ENCODE data around the gene EXOC6B. TPM values are rescaled to one million over a fixed set of nuclear protein-coding genes. Genes with fewer than 3 reads are reported as not detected.

The EXOC6B gene
- total RNA-seq, 1 donor from 2014 or later, result 33.0 TPM

GRCh38 chr2:72185206-72185605 lies 640.6 kb downstream of the EXOC6B start:
- H3K4me3 ChIP-seq, result no peak overlapping the region
- no peaks in the 10 kb centered on the region for H3K27me3 ChIP-seq (ENCODE audit: low read depth)
- no peaks in the 10 kb centered on the region for H3K4me1 ChIP-seq
- no peak for TF ChIP-seq CTCF (IDR thresholded peaks at IDR 0.05)
- H3K36me3 ChIP-seq, result no peaks in the 10 kb centered on the region
- ATAC-seq (no peak), DNase-seq (no peak)
- no peak overlapping the region for H3K27ac ChIP-seq
- intact Hi-C loops (cut with DNase I), result no loop called here
- no peaks in the 10 kb centered on the region for H3K9me3 ChIP-seq

DNA sequence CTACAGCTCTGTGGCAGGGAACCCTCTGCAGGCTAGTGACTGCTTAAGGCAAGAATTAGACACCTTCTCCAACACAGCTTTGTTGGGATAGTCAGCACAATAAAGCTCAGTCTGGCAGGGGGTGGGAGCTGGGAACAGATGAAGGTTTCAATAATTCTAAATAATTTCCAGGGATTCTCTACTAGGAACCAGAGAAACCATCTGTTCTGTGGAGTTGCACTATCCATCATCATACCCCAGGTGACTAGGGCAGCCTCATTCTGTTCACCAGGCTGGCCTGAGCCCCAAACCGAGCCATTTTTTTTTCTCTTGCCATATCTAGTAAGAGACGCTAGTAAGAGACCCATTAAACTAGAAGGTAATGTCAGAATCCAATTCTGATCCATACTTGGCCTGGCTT lies 642.4 kb downstream of the EXOC6B start:
- no peak for ATAC-seq
- H3K4me3 ChIP-seq, result no peak overlapping the region
- no peak overlapping the region for H3K27ac ChIP-seq
- DNase-seq, result no peak
- H3K36me3 ChIP-seq, result peaks cover 11% of the 10 kb centered on the region
- no peaks in the 10 kb centered on the region for H3K9me3 ChIP-seq
- intact Hi-C loops (cut with DNase I), result no loop called here
- H3K27me3 ChIP-seq (ENCODE audit: low read depth), result no peaks in the 10 kb centered on the region
- no peaks in the 10 kb centered on the region for H3K4me1 ChIP-seq
- TF ChIP-seq CTCF (IDR thresholded peaks at IDR 0.05), result no peak

GRCh38 chr2:72183016-72183415 lies 642.8 kb downstream of the EXOC6B start:
- intact Hi-C loops (cut with DNase I), result no loop called here
- Histone ChIP-seq H3K4me1 (no peaks in the 10 kb centered on the region), H3K9me3 (no peaks in the 10 kb centered on the region), H3K4me3 (no peak overlapping the region), H3K27ac (no peak overlapping the region), H3K27me3 (ENCODE audit: low read depth) (no peaks in the 10 kb centered on the region), H3K36me3 (peaks cover 15% of the 10 kb centered on the region)
- TF ChIP-seq CTCF (IDR thresholded peaks at IDR 0.05), result no peak
- ATAC-seq (no peak), DNase-seq (no peak)

DNA sequence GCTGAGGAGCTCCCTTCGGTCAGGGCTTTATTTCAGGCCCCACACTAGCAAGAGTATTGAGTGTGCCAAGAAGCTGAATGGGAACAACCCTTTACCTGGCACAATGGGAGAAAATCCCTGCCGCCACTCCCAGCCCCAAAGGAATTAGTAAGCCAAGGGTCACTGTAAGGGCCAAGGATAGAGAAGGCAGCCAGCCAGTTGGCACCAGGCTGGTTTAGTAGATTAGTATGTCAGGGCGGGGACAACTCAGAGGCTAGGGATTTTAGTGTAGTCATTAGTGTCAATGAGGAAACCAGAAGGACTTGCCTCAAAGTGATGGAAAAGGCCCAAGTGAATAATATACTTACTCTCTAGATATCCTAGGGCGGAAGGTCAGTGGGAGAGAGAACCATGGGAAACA lies 643.3 kb downstream of the EXOC6B start:
- H3K4me1 ChIP-seq, result no peaks in the 10 kb centered on the region
- intact Hi-C loops (cut with DNase I), result no loop called here
- DNase-seq (no peak), ATAC-seq (no peak)
- no peak overlapping the region for H3K4me3 ChIP-seq
- H3K27ac ChIP-seq, result no peak overlapping the region
- H3K27me3 ChIP-seq (ENCODE audit: low read depth), result no peaks in the 10 kb centered on the region
- TF ChIP-seq CTCF (IDR thresholded peaks at IDR 0.05), result no peak
- peaks cover 20% of the 10 kb centered on the region for H3K36me3 ChIP-seq
- H3K9me3 ChIP-seq, result no peaks in the 10 kb centered on the region

DNA sequence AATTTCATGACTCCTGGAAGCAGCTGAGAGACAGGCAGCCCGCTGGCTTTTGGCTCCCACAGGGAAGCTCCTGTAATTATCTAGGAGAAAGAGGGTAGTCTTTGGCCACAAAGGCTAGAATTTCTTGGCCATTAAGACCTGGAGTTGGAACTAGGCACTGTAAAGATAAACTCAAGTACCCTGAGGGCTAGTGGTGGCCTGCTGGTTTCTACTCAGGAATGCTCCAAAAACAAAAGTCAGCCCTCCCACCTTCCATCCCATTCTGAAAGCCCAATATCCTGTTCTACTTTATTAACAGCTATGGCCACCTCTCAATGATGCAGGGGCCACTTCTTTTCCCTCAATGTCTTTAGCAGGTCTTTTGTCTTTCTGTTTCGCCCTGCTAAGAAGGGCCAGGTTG lies 644.2 kb downstream of the EXOC6B start:
- no peak for ATAC-seq
- H3K36me3 ChIP-seq, result peaks cover 21% of the 10 kb centered on the region
- intact Hi-C loops (cut with DNase I), result no loop called here
- H3K4me3 ChIP-seq, result no peak overlapping the region
- no peaks in the 10 kb centered on the region for H3K9me3 ChIP-seq
- no peak for DNase-seq
- H3K4me1 ChIP-seq, result no peaks in the 10 kb centered on the region
- H3K27ac ChIP-seq, result no peak overlapping the region
- TF ChIP-seq CTCF (IDR thresholded peaks at IDR 0.05), result no peak
- no peaks in the 10 kb centered on the region for H3K27me3 ChIP-seq (ENCODE audit: low read depth)

GRCh38 chr2:72180351-72180750 lies 645.5 kb downstream of the EXOC6B start:
- Histone ChIP-seq H3K27me3 (ENCODE audit: low read depth) (no peaks in the 10 kb centered on the region), H3K4me1 (no peaks in the 10 kb centered on the region), H3K9me3 (no peaks in the 10 kb centered on the region), H3K36me3 (peaks cover 25% of the 10 kb centered on the region), H3K4me3 (no peak overlapping the region), H3K27ac (no peak overlapping the region)
- TF ChIP-seq CTCF (IDR thresholded peaks at IDR 0.05), result no peak
- DNase-seq (no peak), ATAC-seq (no peak)
- intact Hi-C loops (cut with DNase I), result no loop called here

Data from lower lobe of right lung (tissue), 2 donors.